ENCODE results near the gene XPO5.

DNA sequence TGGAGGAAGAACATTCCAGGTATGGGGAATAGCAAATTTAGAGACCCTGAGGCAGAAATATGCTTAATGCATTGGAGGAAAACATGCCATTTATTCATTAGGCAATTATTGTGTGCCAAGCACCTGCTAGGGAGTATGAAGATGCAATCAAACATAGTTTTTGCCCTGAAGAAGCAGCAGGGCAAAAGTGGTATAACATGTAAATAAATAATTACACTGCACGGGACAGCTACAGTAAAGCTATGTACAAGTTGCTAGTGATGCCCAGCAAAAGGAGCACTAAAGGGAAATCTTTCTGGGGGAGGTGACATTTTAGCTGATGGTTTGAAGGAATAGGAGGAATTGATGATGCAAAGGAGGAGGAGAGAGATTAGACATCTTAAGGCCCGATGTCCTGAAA lies 99.1 kb downstream of the XPO5 start:
- TF ChIP-seq POLR2AphosphoS5 (IDR thresholded peaks at IDR 0.05; ENCODE audit: low read depth, low read length) (no peak), TAF1 (IDR thresholded peaks at IDR 0.05; ENCODE audit: borderline replicate concordance, insufficient read depth, low read length) (no peak)

Measured in PFSK-1 (cell line).